GM21423 (cell line): Measurements from ENCODE around the gene DESI2.
"Not testable (repeated sequence)": the region's sequence is repeated elsewhere in the genome, so short reads cannot be mapped to it uniquely, and the experiment has no call there.

Source experiments
- ATAC-seq: cut with Tn5 transposase; IDR thresholded peaks from one replicate; pipeline ENCODE4 v1.9.1; 2021; ENCODE audit warnings: mild to moderate bottlenecking, moderate library complexity; ENCODE audit not compliant: unreplicated experiment

DESI2 gene

DNA sequence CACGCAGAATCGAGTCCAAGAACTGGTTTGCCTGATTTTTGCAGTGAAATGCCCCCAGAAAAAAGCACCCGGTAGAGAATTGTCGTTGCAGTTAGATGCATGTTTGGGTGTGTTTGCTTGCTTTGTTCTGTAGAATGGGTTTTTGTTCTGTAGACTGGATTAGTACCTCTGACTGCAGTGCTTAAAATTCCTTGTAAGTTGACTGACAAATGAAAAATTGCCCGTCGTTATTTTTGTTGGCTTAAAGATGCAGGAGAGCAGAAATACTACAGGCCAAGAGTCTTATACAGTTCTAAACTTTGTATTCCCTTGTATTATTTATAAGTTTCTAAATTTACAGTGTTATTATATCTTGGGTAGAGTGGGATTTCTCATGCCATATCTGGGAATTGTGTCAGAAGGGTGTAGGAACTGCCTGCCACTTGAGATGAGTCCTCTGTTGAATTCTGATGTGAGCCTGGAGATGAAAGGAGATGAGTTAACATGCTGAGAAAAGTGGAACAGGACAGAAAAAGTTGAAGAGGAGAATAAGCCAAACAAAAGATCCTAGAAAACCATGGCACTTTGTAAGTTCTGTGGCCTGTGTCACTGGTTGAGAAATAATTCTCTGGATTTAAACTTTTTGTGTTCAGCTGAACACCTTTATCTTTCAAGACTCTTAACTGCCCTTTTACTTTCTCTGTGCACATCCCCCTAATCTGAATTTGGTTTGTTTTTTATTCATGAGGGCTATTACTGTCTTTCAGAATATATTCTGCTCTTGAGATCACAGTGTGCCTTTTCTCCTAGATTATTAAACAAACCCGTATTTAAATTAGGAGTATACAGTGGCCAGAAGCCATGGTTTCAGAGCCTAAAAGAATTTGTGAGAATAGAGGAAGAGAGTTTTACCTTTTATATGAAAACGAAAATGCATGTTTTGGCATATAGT is 1.4 kb downstream of the DESI2 start:
- ATAC-seq, result no peak

DNA sequence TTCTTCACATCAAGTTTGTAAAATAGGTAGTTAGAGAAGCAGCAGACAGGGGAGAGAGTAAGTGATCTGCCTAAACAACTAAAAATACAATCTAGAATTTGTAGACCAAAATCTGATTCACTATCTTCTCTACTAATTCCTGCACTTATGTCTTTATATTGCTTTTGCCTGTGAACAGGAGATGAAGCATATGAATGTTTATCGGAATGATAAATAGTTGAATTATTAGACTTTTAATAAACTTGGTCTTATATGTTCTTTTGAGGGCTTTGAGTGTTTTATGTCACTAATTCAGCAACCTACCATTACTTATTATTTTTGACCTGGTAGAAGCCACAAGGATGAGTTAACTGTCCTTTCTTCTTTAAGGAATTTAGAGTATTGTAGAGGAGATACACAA is 2.3 kb downstream of the DESI2 start:
- ATAC-seq, result no peak

- no peak for ATAC-seq
These were observed 4.5 kb downstream of the DESI2 start for GRCh38 chr1:244657421-244657820.

- ATAC-seq, result no peak
These were observed 6.8 kb downstream of the DESI2 start for GRCh38 chr1:244659694-244660093.

DNA sequence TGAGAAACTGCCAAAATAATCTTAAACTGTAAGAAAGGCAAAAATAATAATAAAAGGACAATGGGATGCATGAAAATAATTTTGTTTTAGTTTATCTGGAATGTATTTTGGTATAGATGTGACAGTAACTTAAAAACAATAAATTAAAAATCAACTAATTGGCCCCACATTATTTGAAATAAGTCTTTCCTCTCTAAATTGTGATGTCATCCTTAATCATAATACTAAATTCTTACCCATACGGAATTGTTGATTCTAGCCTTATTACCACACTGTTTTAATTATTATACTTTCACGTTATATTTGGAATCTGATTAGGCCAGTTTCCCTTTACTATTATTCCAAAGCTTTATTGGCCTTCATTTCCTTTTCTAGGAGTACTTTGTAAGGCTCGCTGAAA is 7.7 kb downstream of the DESI2 start:
- ATAC-seq, result no peak

- ATAC-seq, result not testable (repeated sequence)
These were observed 8.8 kb downstream of the DESI2 start for GRCh38 chr1:244661569-244662312.

GRCh38 chr1:244662599-244662998 is 9.7 kb downstream of the DESI2 start:
- ATAC-seq, result no peak

GRCh38 chr1:244664353-244664752 is 11.4 kb downstream of the DESI2 start:
- no peak for ATAC-seq

DNA sequence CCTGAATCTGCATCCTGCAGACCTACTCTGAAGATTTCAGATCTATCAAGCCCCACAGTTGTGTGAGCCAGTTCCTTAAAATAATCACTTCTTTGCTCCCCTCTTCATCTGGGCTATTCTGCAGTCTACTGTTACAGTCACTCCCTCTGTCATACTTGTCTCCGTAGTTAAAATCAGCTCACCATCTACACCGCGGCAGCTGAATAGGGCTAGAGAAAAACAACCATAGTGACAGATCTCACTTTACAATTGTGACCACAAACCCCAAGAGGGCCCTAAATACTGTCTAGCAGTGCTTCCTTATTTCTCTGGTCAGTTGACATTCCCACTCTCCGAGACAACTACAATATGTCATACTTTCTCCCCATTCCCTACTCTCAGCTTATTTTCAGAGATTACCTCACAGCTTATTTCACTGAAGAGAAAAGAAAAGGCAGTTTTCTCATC is 12.9 kb downstream of the DESI2 start:
- peak; percentile 64 for ATAC-seq

DNA sequence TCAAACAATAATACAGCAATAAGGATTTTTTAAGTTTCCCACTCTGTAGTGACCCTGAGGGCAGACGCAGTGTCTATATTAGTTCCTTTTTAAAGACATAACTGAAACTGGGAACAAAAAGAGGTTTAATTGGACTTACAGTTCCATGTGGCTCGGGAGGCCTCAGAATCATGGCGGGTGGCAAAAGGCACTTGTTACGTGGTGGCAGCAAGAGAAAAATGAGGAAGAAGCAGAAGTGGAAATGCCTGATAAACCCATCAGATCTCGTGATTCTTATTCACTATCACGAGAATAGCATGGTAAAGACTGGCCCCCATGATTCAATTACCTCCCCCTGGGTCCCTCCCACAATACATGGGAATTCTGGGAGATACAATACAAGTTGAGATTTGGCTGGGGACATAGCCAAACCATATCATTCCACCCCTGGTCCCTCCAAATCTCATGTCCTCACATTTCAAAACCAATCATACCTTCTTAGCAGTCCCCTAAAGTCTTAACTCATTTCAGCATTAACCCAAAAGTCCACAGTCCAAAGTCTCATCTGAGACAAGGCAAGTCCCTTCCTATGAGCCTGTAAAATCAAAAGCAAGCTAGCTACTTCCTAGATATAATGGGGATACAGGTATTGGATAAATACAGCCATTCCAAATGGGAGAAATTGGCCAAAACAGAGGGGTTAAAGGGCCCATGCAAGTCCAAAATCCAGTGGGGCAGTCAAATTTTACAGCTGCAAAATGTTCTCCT is 13.9 kb downstream of the DESI2 start:
- ATAC-seq, result not testable (repeated sequence)

DNA sequence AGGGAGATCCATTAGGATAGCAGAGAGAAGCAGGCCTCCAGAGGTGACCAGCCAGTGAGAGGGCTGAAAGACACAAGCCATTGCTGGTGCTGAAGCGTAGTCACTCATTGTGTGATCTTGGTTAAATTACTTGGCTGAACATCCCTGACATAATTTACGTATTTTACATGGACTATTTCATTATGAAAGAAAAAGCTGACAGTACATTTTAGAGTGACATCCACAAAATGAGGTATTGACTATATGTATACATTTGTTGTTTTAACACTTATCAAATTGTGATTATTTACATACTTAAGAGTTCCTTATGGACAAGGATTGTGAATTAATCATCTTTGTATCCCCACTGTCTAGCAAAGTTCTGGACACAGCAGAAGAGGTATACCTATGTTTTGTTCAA is 14.9 kb downstream of the DESI2 start:
- ATAC-seq, result no peak

DNA sequence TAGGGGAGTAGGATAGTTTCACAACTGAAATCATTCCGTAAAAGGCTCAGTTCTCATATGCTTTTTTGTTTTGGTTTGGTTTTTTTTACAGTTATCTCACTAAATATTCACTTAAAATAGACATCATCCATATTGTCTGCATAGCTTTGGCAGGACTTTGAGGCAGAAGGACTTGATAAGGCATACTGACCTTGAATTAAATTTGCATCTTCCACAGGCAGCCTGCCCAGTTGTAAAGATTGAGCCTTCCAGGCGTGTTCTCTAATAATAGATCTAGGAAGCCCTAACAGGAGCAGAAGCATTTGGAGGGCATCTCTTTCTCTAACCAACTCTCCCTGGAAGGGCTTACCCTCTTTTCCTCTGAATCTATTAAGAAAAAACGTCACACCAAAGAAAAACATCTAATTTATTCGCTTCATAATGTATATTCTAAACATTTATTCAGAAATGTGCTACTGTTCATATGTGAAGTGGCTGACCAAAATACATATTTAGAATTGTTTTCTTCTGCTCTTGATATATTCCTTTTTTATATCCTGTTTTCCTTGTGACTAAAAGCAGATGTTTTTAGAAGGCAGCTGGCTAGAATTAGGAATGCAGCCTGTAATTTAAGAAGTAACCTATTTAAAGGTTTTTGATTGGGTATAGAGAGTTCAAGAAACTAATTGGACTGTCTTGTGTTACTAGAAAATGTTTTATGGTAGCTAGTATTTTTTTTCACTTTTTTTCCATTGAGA is 20.2 kb downstream of the DESI2 start:
- ATAC-seq, result no peak

GRCh38 chr1:244674446-244674845 is 21.5 kb downstream of the DESI2 start:
- no peak for ATAC-seq

- no peak for ATAC-seq
These were observed 22.2 kb downstream of the DESI2 start for GRCh38 chr1:244675167-244675566.

DNA sequence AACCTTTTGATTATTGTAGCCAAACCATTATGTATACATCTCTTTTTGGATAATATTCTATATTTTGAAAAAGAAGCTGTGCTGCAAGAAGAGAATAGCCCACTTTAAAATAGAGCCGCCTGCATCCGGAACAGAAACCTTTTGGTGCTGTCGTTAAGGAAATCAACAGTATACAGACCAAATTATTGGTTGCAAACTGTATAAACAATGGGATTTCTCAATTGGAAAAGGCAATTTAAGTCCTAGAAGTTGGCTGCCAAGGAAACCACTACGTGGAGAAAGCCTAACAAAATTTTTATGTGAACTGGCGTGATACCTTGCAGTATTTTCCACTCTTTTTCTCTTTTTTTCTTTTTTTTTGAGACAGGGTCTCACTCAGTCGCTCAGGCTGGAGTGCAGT is 25.8 kb downstream of the DESI2 start:
- ATAC-seq, result no peak

- ATAC-seq, result no peak
These were observed 27.7 kb downstream of the DESI2 start for GRCh38 chr1:244680667-244681066.

GRCh38 chr1:244682087-244682486 is 29.2 kb downstream of the DESI2 start:
- ATAC-seq, result not testable (repeated sequence)

DNA sequence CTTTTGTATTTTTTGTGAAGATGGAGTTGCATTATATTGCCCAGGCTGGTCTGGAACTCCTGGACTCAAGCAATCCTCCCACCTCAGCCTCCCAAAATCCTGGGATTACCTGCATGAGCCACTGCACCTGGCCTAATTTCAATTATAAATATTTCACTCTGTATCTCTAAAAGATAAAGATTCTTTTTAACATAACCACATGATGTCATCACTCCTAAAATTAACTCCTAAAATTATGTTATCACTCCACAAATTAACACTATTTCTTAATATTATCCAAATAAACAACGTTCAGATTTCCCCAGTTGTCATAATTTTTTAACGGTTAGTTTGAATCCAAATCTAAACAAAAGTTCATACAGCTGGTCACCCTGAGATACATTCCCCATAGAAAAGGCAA is 43.0 kb downstream of the DESI2 start:
- ATAC-seq, result no peak

GRCh38 chr1:244699741-244700140 is 46.8 kb downstream of the DESI2 start:
- no peak for ATAC-seq

DNA sequence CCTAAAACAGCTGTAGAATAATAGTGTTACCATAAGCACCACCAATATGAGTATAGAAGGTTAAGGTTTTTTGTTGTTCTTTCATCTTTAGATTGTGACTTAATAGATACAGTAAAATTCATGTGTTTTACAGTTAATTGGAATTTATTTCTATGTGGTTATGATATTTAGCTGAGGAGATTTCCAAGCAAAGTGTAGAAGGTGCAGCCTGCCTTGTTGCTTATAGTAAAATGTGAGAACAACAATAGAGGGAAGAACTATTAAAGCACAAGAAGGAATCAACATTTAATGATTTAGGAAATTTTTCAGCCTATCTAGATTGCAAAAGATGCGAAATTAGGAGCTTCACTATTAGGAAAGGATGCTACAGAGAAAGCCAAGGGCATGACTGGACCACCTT is 47.9 kb downstream of the DESI2 start:
- ATAC-seq, result no peak

DNA sequence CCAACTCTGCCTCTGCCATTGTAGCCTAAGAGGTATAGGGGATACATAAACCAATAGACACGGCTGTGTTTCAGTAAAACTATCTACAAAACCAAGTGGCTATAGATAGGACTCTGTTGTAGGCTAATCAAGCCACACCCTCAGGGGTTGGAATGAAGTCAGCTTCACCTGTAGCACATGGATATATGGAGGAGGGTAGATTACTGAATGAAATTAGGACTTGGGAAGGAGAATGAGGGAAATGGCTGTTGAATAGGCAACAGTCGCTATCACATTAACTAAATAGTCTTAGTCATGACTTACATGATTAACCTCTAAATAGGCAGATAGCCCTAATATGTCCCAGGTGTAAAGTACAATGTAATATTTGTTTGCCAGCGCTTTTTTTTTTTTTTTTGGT is 49.7 kb downstream of the DESI2 start:
- ATAC-seq, result no peak
